HepG2 (cell line): Measurements from ENCODE around the gene CTSW. TPM values are rescaled to one million over a fixed set of nuclear protein-coding genes. Genes with fewer than 3 reads are reported as not detected.

Experiments
- DBP ChIP-seq: sonication (generic); formaldehyde crosslinking; IDR thresholded peaks from 2 replicates; pipeline ENCODE4 v1.4.0; 2020; ENCODE audit warnings: missing genetic modification reagents; ENCODE audit errors: not compliant biosample characterization
- DPF2 ChIP-seq: sonication (generic); formaldehyde crosslinking; IDR thresholded peaks from 2 replicates; pipeline ENCODE4 v1.4.0; 2020; ENCODE audit warnings: mild to moderate bottlenecking, low read depth, missing genetic modification reagents, borderline replicate concordance
- FOXM1 ChIP-seq: sonication (generic); formaldehyde crosslinking; IDR thresholded peaks from 2 replicates; pipeline ENCODE4 v1.5.0; 2020; ENCODE audit warnings: missing genetic modification reagents
- KLF16 ChIP-seq, 2 experiments: sonication (generic) in 1 of 2; formaldehyde crosslinking in 1 of 2; IDR thresholded peaks; 2 replicates each; pipeline versions ENCODE4 v1.6.1 to v1.8.0; 2016 to 2023; ENCODE audit warnings: missing genetic modification reagents in 2 of 2, missing compliant biosample characterization in 1 of 2
- KMT2B ChIP-seq: IDR thresholded peaks from 2 replicates; pipeline ENCODE4 v1.6.1; 2016; ENCODE audit warnings: missing genetic modification reagents, missing compliant biosample characterization
- MBD4 ChIP-seq: IDR thresholded peaks from 2 replicates; pipeline ENCODE4 v1.6.1; 2012; ENCODE audit warnings: low read length, inconsistent platforms, borderline replicate concordance
- MZF1 ChIP-seq: sonication (generic); formaldehyde crosslinking; IDR thresholded peaks from 2 replicates; pipeline ENCODE4 v1.8.1; 2023; ENCODE audit warnings: mild to moderate bottlenecking, missing genetic modification reagents, borderline replicate concordance
- NR1H2 ChIP-seq: sonication (generic); formaldehyde crosslinking; IDR thresholded peaks from 2 replicates; pipeline ENCODE4 v1.8.1; 2022; ENCODE audit warnings: low read depth, missing genetic modification reagents, borderline replicate concordance
- PCBP2 ChIP-seq: fragments of 200-400 bp; formaldehyde crosslinking; optimal IDR thresholded peaks from 2 replicates; pipeline ENCODE3; 2018; ENCODE audit warnings: low read length, low read depth; ENCODE audit not compliant: poor library complexity, severe bottlenecking
- PHF21A ChIP-seq: sonication (generic); formaldehyde crosslinking; IDR thresholded peaks from 2 replicates; pipeline ENCODE4 v1.5.0; 2020; ENCODE audit warnings: mild to moderate bottlenecking, missing genetic modification reagents
- PHF5A ChIP-seq: IDR thresholded peaks from one replicate; pipeline ENCODE4 v1.6.1; 2018; ENCODE audit warnings: low read depth, missing genetic modification reagents; ENCODE audit not compliant: unreplicated experiment
- PPARG ChIP-seq: conservative IDR thresholded peaks from 2 replicates; pipeline ENCODE4 v1.6.1; 2016; ENCODE audit warnings: missing biosample characterization, missing genetic modification reagents
- RBAK ChIP-seq: sonication (generic); formaldehyde crosslinking; IDR thresholded peaks from 2 replicates; pipeline ENCODE4 v1.5.1; 2020; ENCODE audit warnings: mild to moderate bottlenecking, missing genetic modification reagents
- RFX1 ChIP-seq: fragments of 450-650 bp; IDR thresholded peaks from 2 replicates; pipeline ENCODE4 v1.6.1; 2017
- RFX5 ChIP-seq: IDR thresholded peaks from 2 replicates; pipeline ENCODE4 v1.6.1; 2011; ENCODE audit warnings: low read depth, low read length, improper control_type of control experiment
- RFXAP ChIP-seq: sonication (generic); formaldehyde crosslinking; IDR thresholded peaks from 2 replicates; pipeline ENCODE4 v1.4.0; 2020; ENCODE audit warnings: missing genetic modification reagents, borderline replicate concordance
- SMARCE1 ChIP-seq: fragments of 450-650 bp; IDR thresholded peaks from 2 replicates; pipeline ENCODE4 v1.6.1; 2017; ENCODE audit warnings: borderline replicate concordance
- SRSF9 ChIP-seq: fragments of 200-400 bp; formaldehyde crosslinking; IDR thresholded peaks from 2 replicates; pipeline ENCODE4 v1.6.1; 2018; ENCODE audit warnings: borderline replicate concordance, mild to moderate bottlenecking, low read depth, low read length; ENCODE audit not compliant: insufficient read depth, poor library complexity, severe bottlenecking
- ZBTB21 ChIP-seq: sonication (generic); formaldehyde crosslinking; IDR thresholded peaks from 2 replicates; pipeline ENCODE4 v1.4.0; 2020; ENCODE audit warnings: missing genetic modification reagents
- ZFP62 ChIP-seq: sonication (generic); formaldehyde crosslinking; IDR thresholded peaks from 2 replicates; pipeline ENCODE4 v1.4.0; 2020; ENCODE audit warnings: missing genetic modification reagents
- ZNF256 ChIP-seq: sonication (generic); formaldehyde crosslinking; conservative IDR thresholded peaks from 2 replicates; pipeline ENCODE4 v1.4.0; 2020; ENCODE audit warnings: missing genetic modification reagents
- ZNF317 ChIP-seq: sonication (generic); formaldehyde crosslinking; IDR thresholded peaks from 2 replicates; pipeline ENCODE4 v1.5.0; 2020; ENCODE audit warnings: mild to moderate bottlenecking, missing genetic modification reagents
- ZNF431 ChIP-seq: sonication (generic); formaldehyde crosslinking; IDR thresholded peaks from 2 replicates; pipeline ENCODE4 v1.9.0; 2022; ENCODE audit warnings: missing genetic modification reagents, low read depth, mild to moderate bottlenecking, borderline replicate concordance
- ZNF839 ChIP-seq: sonication (generic); formaldehyde crosslinking; IDR thresholded peaks from 2 replicates; pipeline ENCODE4 v1.4.0; 2020; ENCODE audit warnings: missing genetic modification reagents, mild to moderate bottlenecking, borderline replicate concordance
- ZNF883 ChIP-seq: sonication (generic); formaldehyde crosslinking; IDR thresholded peaks from 2 replicates; pipeline ENCODE4 v1.5.1; 2020; ENCODE audit warnings: mild to moderate bottlenecking, missing genetic modification reagents; ENCODE audit errors: not compliant biosample characterization
- ZSCAN12 ChIP-seq: sonication (generic); formaldehyde crosslinking; IDR thresholded peaks from 2 replicates; pipeline ENCODE4 v1.9.0; 2021; ENCODE audit warnings: mild to moderate bottlenecking, missing genetic modification reagents
- ZSCAN20 ChIP-seq: sonication (generic); formaldehyde crosslinking; IDR thresholded peaks from 2 replicates; pipeline ENCODE4 v1.4.0; 2020; ENCODE audit warnings: missing genetic modification reagents, mild to moderate bottlenecking, borderline replicate concordance
- polyA plus RNA-seq, 8 experiments: library from polyadenylated mRNA; depleted of rRNA in 3 of 8; stranded (reverse) in 7 of 8; unstranded in 1 of 8; fragments of >200 nt; fragmentation: Illumina TruSeq in 4 of 8; extraction: Trizol in 4 of 8; gene quantifications; 2 replicates each; pipeline versions ENCODE4 v1.2.1 to v1.2.3, GENCODE V29; 2011 to 2016; ENCODE audit warnings: low read depth in 4 of 8, missing spikeins in 1 of 8, mixed read lengths in 1 of 8; ENCODE audit not compliant: insufficient read depth in 1 of 8
- total RNA-seq, 5 experiments: library from RNA; depleted of rRNA; stranded (reverse); fragments of >200 nt; fragmentation: Illumina TruSeq; extraction: Trizol; gene quantifications; 2 replicates each; pipeline ENCODE4 v1.2.3, GENCODE V29; 2016; ENCODE audit warnings: low read depth in 1 of 5
- TF ChIP-seq, protein P1 (sequence below): sonication (generic); formaldehyde crosslinking; IDR thresholded peaks from 2 replicates; pipeline ENCODE4 v1.8.1; 2022; ENCODE audit warnings: low read depth, mild to moderate bottlenecking, missing genetic modification reagents

The CTSW gene
- total and polyA plus RNA-seq, 2 of the 13 experiments (the other 11 are each of a cell fraction or from before 2014, with no cell fraction given) = 0.09 TPM; not detected in 1

GRCh38 chr11:65888163-65888814 lies 8.7 kb downstream of the CTSW start, which contains the start of gene FIBP (continued):
- TF ChIP-seq RFXAP (CRISPR knock-in tag) (no peak), PHF5A (no peak), RFX5 (no peak), ZNF431 (CRISPR knock-in tag) (no peak), ZFP62 (CRISPR knock-in tag) (0 out of 2 replicates have a peak, but pooled peaks have one; percentile 37), KMT2B (CRISPR knock-in tag) (no peak; the same call in 1 of the 2 replicates), ZBTB21 (peak; percentile 62; the same call in 1 of the 2 replicates), RBAK (CRISPR knock-in tag) (no peak), ZSCAN20 (CRISPR knock-in tag) (no peak), ZNF883 (CRISPR knock-in tag) (peak; percentile 40), ZNF317 (no peak), SMARCE1 (no peak), MBD4 (no peak), DBP (CRISPR knock-in tag) (no peak), RFX1 (no peak), MZF1 (CRISPR knock-in tag) (no peak), SRSF9 (no peak), NR1H2 (CRISPR knock-in tag) (peak; percentile 68; the same call in 1 of the 2 replicates), PHF21A (CRISPR knock-in tag) (no peak; the same call in 1 of the 2 replicates), PPARG (CRISPR knock-in tag) (no peak), KLF16 (CRISPR knock-in tag; IDR thresholded peaks at IDR 0.05) (no peak), DPF2 (CRISPR knock-in tag) (no peak), ZNF256 (CRISPR knock-in tag) (no peak), ZNF839 (CRISPR knock-in tag) (no peak; the same call in 1 of the 2 replicates), FOXM1 (CRISPR knock-in tag) (no peak), ZSCAN12 (no peak), PCBP2 (no peak)
- TF ChIP-seq, protein P1, sequence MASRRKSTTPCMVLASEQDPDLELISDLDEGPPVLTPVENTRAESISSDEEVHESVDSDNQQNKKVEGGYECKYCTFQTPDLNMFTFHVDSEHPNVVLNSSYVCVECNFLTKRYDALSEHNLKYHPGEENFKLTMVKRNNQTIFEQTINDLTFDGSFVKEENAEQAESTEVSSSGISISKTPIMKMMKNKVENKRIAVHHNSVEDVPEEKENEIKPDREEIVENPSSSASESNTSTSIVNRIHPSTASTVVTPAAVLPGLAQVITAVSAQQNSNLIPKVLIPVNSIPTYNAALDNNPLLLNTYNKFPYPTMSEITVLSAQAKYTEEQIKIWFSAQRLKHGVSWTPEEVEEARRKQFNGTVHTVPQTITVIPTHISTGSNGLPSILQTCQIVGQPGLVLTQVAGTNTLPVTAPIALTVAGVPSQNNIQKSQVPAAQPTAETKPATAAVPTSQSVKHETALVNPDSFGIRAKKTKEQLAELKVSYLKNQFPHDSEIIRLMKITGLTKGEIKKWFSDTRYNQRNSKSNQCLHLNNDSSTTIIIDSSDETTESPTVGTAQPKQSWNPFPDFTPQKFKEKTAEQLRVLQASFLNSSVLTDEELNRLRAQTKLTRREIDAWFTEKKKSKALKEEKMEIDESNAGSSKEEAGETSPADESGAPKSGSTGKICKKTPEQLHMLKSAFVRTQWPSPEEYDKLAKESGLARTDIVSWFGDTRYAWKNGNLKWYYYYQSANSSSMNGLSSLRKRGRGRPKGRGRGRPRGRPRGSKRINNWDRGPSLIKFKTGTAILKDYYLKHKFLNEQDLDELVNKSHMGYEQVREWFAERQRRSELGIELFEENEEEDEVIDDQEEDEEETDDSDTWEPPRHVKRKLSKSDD (CRISPR knock-in tag) = no peak
